HepG2 (cell line): Measurements from ENCODE around the gene C2. TPM values are rescaled to one million over a fixed set of nuclear protein-coding genes. Genes with fewer than 3 reads are reported as not detected.

Experiments
- AHDC1 ChIP-seq: sonication (generic); formaldehyde crosslinking; IDR thresholded peaks from 2 replicates; pipeline ENCODE4 v1.5.1; 2020; ENCODE audit warnings: mild to moderate bottlenecking, missing genetic modification reagents, borderline replicate concordance
- ELF3 ChIP-seq: IDR thresholded peaks from 2 replicates; pipeline ENCODE4 v1.6.1; 2016; ENCODE audit warnings: missing genetic modification reagents, missing compliant biosample characterization
- FOXP4 ChIP-seq: sonication (generic); formaldehyde crosslinking; IDR thresholded peaks from 2 replicates; pipeline ENCODE4 v1.4.0; 2020; ENCODE audit warnings: missing genetic modification reagents
- GMEB1 ChIP-seq: sonication (generic); formaldehyde crosslinking; IDR thresholded peaks from 2 replicates; pipeline ENCODE4 v1.5.1; 2020; ENCODE audit warnings: missing genetic modification reagents, mild to moderate bottlenecking, borderline replicate concordance
- HNRNPUL1 ChIP-seq: fragments of 200-400 bp; formaldehyde crosslinking; IDR thresholded peaks from 2 replicates; pipeline ENCODE4 v1.6.1; 2017; ENCODE audit warnings: low read depth, mild to moderate bottlenecking, low read length, moderate library complexity
- KLF12 ChIP-seq: sonication (generic); formaldehyde crosslinking; IDR thresholded peaks from 2 replicates; pipeline ENCODE4 v1.4.0; 2020; ENCODE audit warnings: missing genetic modification reagents, borderline replicate concordance
- SNRNP70 ChIP-seq: fragments of 200-400 bp; formaldehyde crosslinking; IDR thresholded peaks from 2 replicates; pipeline ENCODE4 v1.6.1; 2017; ENCODE audit warnings: mild to moderate bottlenecking, low read depth, low read length, moderate library complexity
- THYN1 ChIP-seq: sonication (generic); formaldehyde crosslinking; IDR thresholded peaks from 2 replicates; pipeline ENCODE4 v1.8.1; 2023; ENCODE audit warnings: low read depth, mild to moderate bottlenecking, moderate library complexity, missing genetic modification reagents, borderline replicate concordance
- UBTF ChIP-seq: sonication (generic); formaldehyde crosslinking; IDR thresholded peaks from 2 replicates; pipeline ENCODE4 v1.4.0; 2020; ENCODE audit warnings: mild to moderate bottlenecking, missing genetic modification reagents
- ZBTB46 ChIP-seq: sonication (generic); formaldehyde crosslinking; IDR thresholded peaks from 2 replicates; pipeline ENCODE4 v1.4.0; 2020; ENCODE audit warnings: mild to moderate bottlenecking, missing genetic modification reagents, borderline replicate concordance
- ZFX ChIP-seq: sonication (generic); formaldehyde crosslinking; IDR thresholded peaks from 2 replicates; pipeline ENCODE4 v1.4.0; 2020; ENCODE audit warnings: mild to moderate bottlenecking, low read depth, missing genetic modification reagents, moderate library complexity
- ZNF564 ChIP-seq: sonication (generic); formaldehyde crosslinking; IDR thresholded peaks from 2 replicates; pipeline ENCODE4 v1.8.1; 2023; ENCODE audit warnings: mild to moderate bottlenecking, missing genetic modification reagents
- ZNF850 ChIP-seq: sonication (generic); formaldehyde crosslinking; conservative IDR thresholded peaks from 2 replicates; pipeline ENCODE4 v1.9.0; 2021; ENCODE audit warnings: mild to moderate bottlenecking, missing genetic modification reagents
- polyA plus RNA-seq, 8 experiments: library from polyadenylated mRNA; depleted of rRNA in 3 of 8; stranded (reverse) in 7 of 8; unstranded in 1 of 8; fragments of >200 nt; fragmentation: Illumina TruSeq in 4 of 8; extraction: Trizol in 4 of 8; gene quantifications; 2 replicates each; pipeline versions ENCODE4 v1.2.1 to v1.2.3, GENCODE V29; 2011 to 2016; ENCODE audit warnings: low read depth in 4 of 8, missing spikeins in 1 of 8, mixed read lengths in 1 of 8; ENCODE audit not compliant: insufficient read depth in 1 of 8
- total RNA-seq, 5 experiments: library from RNA; depleted of rRNA; stranded (reverse); fragments of >200 nt; fragmentation: Illumina TruSeq; extraction: Trizol; gene quantifications; 2 replicates each; pipeline ENCODE4 v1.2.3, GENCODE V29; 2016; ENCODE audit warnings: low read depth in 1 of 5

The C2 gene
- total and polyA plus RNA-seq, 2 of the 13 experiments (the other 11 are each of a cell fraction or from before 2014, with no cell fraction given): 165 to 307 TPM

GRCh38 chr6:31927863-31928671, 550 bp downstream of the C2 start (continued):
- 0 out of 2 replicates have a peak, but pooled peaks have one; percentile 16 for TF ChIP-seq FOXP4 (CRISPR knock-in tag)
- TF ChIP-seq UBTF (CRISPR knock-in tag): no peak; the same call in 1 of the 2 replicates
- TF ChIP-seq HNRNPUL1: no peak
- TF ChIP-seq ZNF850 (CRISPR knock-in tag): no peak
- no peak for TF ChIP-seq AHDC1
- TF ChIP-seq ELF3: no peak
- peak; percentile 38 for TF ChIP-seq ZFX
- no peak; the same call in 1 of the 2 replicates for TF ChIP-seq GMEB1 (CRISPR knock-in tag)
- TF ChIP-seq ZNF564 (CRISPR knock-in tag): no peak
- TF ChIP-seq THYN1 (CRISPR knock-in tag): no peak
- TF ChIP-seq ZBTB46 (CRISPR knock-in tag): 0 out of 2 replicates have a peak, but pooled peaks have one; percentile 37
- no peak for TF ChIP-seq SNRNP70
- TF ChIP-seq KLF12: no peak; the same call in 1 of the 2 replicates
